ENCODE data around the gene SPOCK3. TPM values are rescaled to one million over a fixed set of nuclear protein-coding genes. Genes with fewer than 3 reads are reported as not detected.
A peak's percentile ranks its signal among the peaks of the same experiment; 100 is the strongest.
"Not testable (repeated sequence)": the region's sequence is repeated elsewhere in the genome, so short reads cannot be mapped to it uniquely, and the experiment has no call there.

The SPOCK3 gene
- 0.74 TPM for total RNA-seq
- long read RNA-seq, partial matches to known transcripts = 1 of 2 reads
- long read RNA-seq, other reads (novel, unspliced or antisense) = 0 of 2 reads

GRCh38 chr4:167234316-167234881, at the start of gene SPOCK3:
TSS of gene SPOCK3 (minus strand) at chr4:167234494.
- no peaks in the 10 kb centered on the region for H3K36me3 ChIP-seq
- no peak for TF ChIP-seq CTCF (IDR thresholded peaks at IDR 0.05)
- peaks cover 14% of the 10 kb centered on the region for H3K27me3 ChIP-seq (ENCODE audit: low read depth)
- peak within 1 kb of the TSS; percentile 44 for H3K4me3 ChIP-seq
- no peak within 1 kb of the TSS for H3K27ac ChIP-seq
- intact Hi-C loops (cut with DNase I) = no loop called here
- no peaks in the 10 kb centered on the region for H3K9me3 ChIP-seq
- peak; percentile 56 for DNase-seq
- ATAC-seq = peak; percentile 84 to 87
- H3K4me1 ChIP-seq = peaks cover 17% of the 10 kb centered on the region

GRCh38 chr4:167282171-167282864, 48.0 kb upstream of the SPOCK3 start:
- no peak for TF ChIP-seq CTCF (IDR thresholded peaks at IDR 0.05)
- no peaks in the 10 kb centered on the region for H3K4me1 ChIP-seq
- H3K36me3 ChIP-seq = no peaks in the 10 kb centered on the region
- no peak for DNase-seq
- no peaks in the 10 kb centered on the region for H3K9me3 ChIP-seq
- H3K27me3 ChIP-seq (ENCODE audit: low read depth) = no peaks in the 10 kb centered on the region
- intact Hi-C loops (cut with DNase I) = no loop called here
- H3K27ac ChIP-seq = no peak overlapping the region
- ATAC-seq = no peak
- H3K4me3 ChIP-seq = no peak overlapping the region

- intact Hi-C loops (cut with DNase I); H3K27ac ChIP-seq; ATAC-seq; DNase-seq; H3K27me3 ChIP-seq (ENCODE audit: low read depth); H3K36me3 ChIP-seq; H3K9me3 ChIP-seq; H3K4me3 ChIP-seq; H3K4me1 ChIP-seq: not testable (repeated sequence)
Observed at GRCh38 chr4:167281545-167281944, 47.3 kb upstream of the SPOCK3 start.

GRCh38 chr4:167274351-167274750, 40.1 kb upstream of the SPOCK3 start:
- Histone ChIP-seq H3K4me1 (no peaks in the 10 kb centered on the region), H3K36me3 (no peaks in the 10 kb centered on the region), H3K27ac (no peak overlapping the region), H3K4me3 (no peak overlapping the region), H3K9me3 (no peaks in the 10 kb centered on the region), H3K27me3 (ENCODE audit: low read depth) (no peaks in the 10 kb centered on the region)
- no peak for ATAC-seq
- intact Hi-C loops (cut with DNase I) = no loop called here
- no peak for TF ChIP-seq CTCF (IDR thresholded peaks at IDR 0.05)
- no peak for DNase-seq

- DNase-seq (no peak), ATAC-seq (no peak)
- intact Hi-C loops (cut with DNase I) = no loop called here
- Histone ChIP-seq H3K27me3 (ENCODE audit: low read depth) (no peaks in the 10 kb centered on the region), H3K4me1 (no peaks in the 10 kb centered on the region), H3K27ac (no peak overlapping the region), H3K36me3 (no peaks in the 10 kb centered on the region), H3K9me3 (no peaks in the 10 kb centered on the region), H3K4me3 (no peak overlapping the region)
- TF ChIP-seq CTCF (IDR thresholded peaks at IDR 0.05) = no peak
Observed at GRCh38 chr4:167265231-167265630, 30.9 kb upstream of the SPOCK3 start.

- TF ChIP-seq CTCF (IDR thresholded peaks at IDR 0.05) = no peak
- DNase-seq (no peak), ATAC-seq (no peak)
- no peaks in the 10 kb centered on the region for H3K4me1 ChIP-seq
- no peaks in the 10 kb centered on the region for H3K9me3 ChIP-seq
- no peaks in the 10 kb centered on the region for H3K27me3 ChIP-seq (ENCODE audit: low read depth)
- intact Hi-C loops (cut with DNase I) = no loop called here
- H3K36me3 ChIP-seq = no peaks in the 10 kb centered on the region
- H3K27ac ChIP-seq = no peak overlapping the region
- H3K4me3 ChIP-seq = no peak overlapping the region
Observed at GRCh38 chr4:167248271-167248670, 14.0 kb upstream of the SPOCK3 start.
